Activated naive CD4-positive, alpha-beta T cell treated with Interleukin-2 at 50 U/mL for 16 hours (primary cell): ENCODE data around the gene ZNF586.
"Not testable (repeated sequence)": the region's sequence is repeated elsewhere in the genome, so short reads cannot be mapped to it uniquely, and the experiment has no call there.

Source experiments
- DNase-seq: peaks from one replicate; pipeline ENCODE4 v3.0.0-alpha.2; 2020

The ZNF586 gene

GRCh38 chr19:57769345-57770131 lies at the start of gene ZNF586:
Gene ZNF586 (plus strand): TSS chr19:57769676. CDS start chr19:57769843, 167 bp downstream.
- peak; percentile 89 for DNase-seq

- no peak for DNase-seq
Observed at GRCh38 chr19:57719901-57720519, 49.5 kb upstream of the ZNF586 start.

GRCh38 chr19:57720878-57721277 lies 48.6 kb upstream of the ZNF586 start:
- no peak for DNase-seq

- peak; percentile 42 for DNase-seq
Observed at GRCh38 chr19:57738320-57738719, 31.2 kb upstream of the ZNF586 start.

- not testable (repeated sequence) for DNase-seq
Observed at GRCh38 chr19:57738770-57739169, 30.7 kb upstream of the ZNF586 start.

GRCh38 chr19:57746580-57747471 lies 22.6 kb upstream of the ZNF586 start, which contains the start of gene ZNF776:
Gene ZNF776 (plus strand): TSS chr19:57746815. CDS start chr19:57747059, 244 bp downstream.
- peak; percentile 84 for DNase-seq

- no peak for DNase-seq
Observed at GRCh38 chr19:57747472-57747807, 22.0 kb upstream of the ZNF586 start.

- DNase-seq = no peak
Observed at GRCh38 chr19:57748029-57748428, 21.4 kb upstream of the ZNF586 start.

GRCh38 chr19:57754091-57754673 lies 15.3 kb upstream of the ZNF586 start:
- no peak for DNase-seq

GRCh38 chr19:57755031-57755430 lies 14.4 kb upstream of the ZNF586 start:
- DNase-seq = no peak

GRCh38 chr19:57757941-57758340 lies 11.5 kb upstream of the ZNF586 start:
- DNase-seq = no peak

GRCh38 chr19:57759096-57759495 lies 10.4 kb upstream of the ZNF586 start:
- no peak for DNase-seq

- DNase-seq = no peak
Observed at GRCh38 chr19:57771417-57771816, 1.9 kb downstream of the ZNF586 start.

GRCh38 chr19:57773488-57773887 lies 4.0 kb downstream of the ZNF586 start:
- DNase-seq = no peak

GRCh38 chr19:57776764-57777296 lies 7.4 kb downstream of the ZNF586 start:
- DNase-seq = no peak

GRCh38 chr19:57778336-57778735 lies 8.9 kb downstream of the ZNF586 start:
- DNase-seq = no peak

- no peak for DNase-seq
Observed at GRCh38 chr19:57779220-57779845, 9.9 kb downstream of the ZNF586 start.

GRCh38 chr19:57786286-57786685 lies 16.8 kb downstream of the ZNF586 start:
- no peak for DNase-seq

GRCh38 chr19:57786906-57787305 lies 17.4 kb downstream of the ZNF586 start:
- DNase-seq = no peak

- no peak for DNase-seq
Observed at GRCh38 chr19:57788114-57788692, 18.7 kb downstream of the ZNF586 start.

GRCh38 chr19:57789288-57789687 lies 19.8 kb downstream of the ZNF586 start:
- no peak for DNase-seq

- not testable (repeated sequence) for DNase-seq
Observed at GRCh38 chr19:57796580-57796979, 27.1 kb downstream of the ZNF586 start.
